DMS 273 treated with DMSO at 0.1 percent for 48 hours (cell line): ENCODE results near the gene SIPA1L3.

ENCODE experiments used
- DNase-seq: peaks from one replicate; lab custom pipeline; 2025; lab: John Stamatoyannopoulos, UW

The SIPA1L3 gene

GRCh38 chr19:38111898-38112297 is 204.9 kb downstream of the SIPA1L3 start:
- DNase-seq: no peak

- DNase-seq: no peak
These were observed 207.6 kb downstream of the SIPA1L3 start for GRCh38 chr19:38114651-38115050.

GRCh38 chr19:38115271-38115802 is 208.3 kb downstream of the SIPA1L3 start:
- no peak for DNase-seq

GRCh38 chr19:38118176-38118575 is 211.2 kb downstream of the SIPA1L3 start:
- no peak for DNase-seq

- DNase-seq: no peak
These were observed 213.5 kb downstream of the SIPA1L3 start for GRCh38 chr19:38120471-38121025.

- peak; percentile 72 for DNase-seq
These were observed 215.5 kb downstream of the SIPA1L3 start for GRCh38 chr19:38122402-38123093.

GRCh38 chr19:38125238-38125637 is 218.2 kb downstream of the SIPA1L3 start:
- no peak for DNase-seq

- no peak for DNase-seq
These were observed 223.4 kb downstream of the SIPA1L3 start for GRCh38 chr19:38130399-38130798.

- DNase-seq: no peak
These were observed 225.8 kb downstream of the SIPA1L3 start for GRCh38 chr19:38132781-38133180.

- DNase-seq: no peak
These were observed 226.3 kb downstream of the SIPA1L3 start for GRCh38 chr19:38133319-38133718.

- DNase-seq: peak; percentile 19
These were observed 227.6 kb downstream of the SIPA1L3 start for GRCh38 chr19:38134540-38135149.

GRCh38 chr19:38135150-38135998 is 228.4 kb downstream of the SIPA1L3 start:
- DNase-seq: no peak

- no peak for DNase-seq
These were observed 232.1 kb downstream of the SIPA1L3 start for GRCh38 chr19:38139122-38139521.

GRCh38 chr19:38141108-38141507 is 234.1 kb downstream of the SIPA1L3 start:
- no peak for DNase-seq

GRCh38 chr19:38142176-38143035 is 235.4 kb downstream of the SIPA1L3 start:
- DNase-seq: peak; percentile 13

GRCh38 chr19:38143847-38144246 is 236.8 kb downstream of the SIPA1L3 start:
- DNase-seq: no peak

- DNase-seq: no peak
These were observed 237.7 kb downstream of the SIPA1L3 start for GRCh38 chr19:38144667-38145066.

GRCh38 chr19:38145623-38146022 is 238.6 kb downstream of the SIPA1L3 start:
- no peak for DNase-seq

GRCh38 chr19:38148337-38148736 is 241.3 kb downstream of the SIPA1L3 start:
- no peak for DNase-seq

GRCh38 chr19:38149661-38150061 is 242.7 kb downstream of the SIPA1L3 start:
- DNase-seq: no peak

- no peak for DNase-seq
These were observed 244.2 kb downstream of the SIPA1L3 start for GRCh38 chr19:38151242-38151641.
